ENCODE measurements around the gene BBS1.
"Not testable (repeated sequence)": the region's sequence is repeated elsewhere in the genome, so short reads cannot be mapped to it uniquely, and the experiment has no call there.

Gene BBS1

DNA sequence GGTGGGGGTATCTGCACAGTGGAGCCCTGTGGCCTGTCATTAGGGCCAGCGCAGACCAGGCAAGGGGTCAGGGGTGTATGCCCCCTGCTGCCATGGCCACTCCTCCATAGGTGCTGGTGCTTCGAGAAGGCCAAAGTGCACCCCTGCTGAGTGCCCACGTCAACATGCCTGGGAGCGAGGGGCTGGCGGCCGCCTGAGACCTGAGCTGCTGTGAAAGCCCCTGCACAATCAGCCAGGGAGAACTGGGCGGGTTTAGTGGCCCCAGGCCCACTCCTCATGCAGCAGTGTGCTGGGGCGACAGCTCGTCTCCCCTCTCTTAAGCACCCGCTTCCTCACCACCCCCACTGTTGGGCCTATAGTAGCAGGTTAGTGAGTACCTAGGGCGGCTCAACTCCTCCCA lies 21.4 kb downstream of the BBS1 start:
- no peak for DNase-seq (ENCODE audit: low read depth in 2 of 2)
- no peak overlapping the region for H3K4me3 ChIP-seq (replicated peaks in 1 of 2; ENCODE audit: low read depth in 2 of 2, low read length in 2 of 2)
- TF ChIP-seq, protein P1, sequence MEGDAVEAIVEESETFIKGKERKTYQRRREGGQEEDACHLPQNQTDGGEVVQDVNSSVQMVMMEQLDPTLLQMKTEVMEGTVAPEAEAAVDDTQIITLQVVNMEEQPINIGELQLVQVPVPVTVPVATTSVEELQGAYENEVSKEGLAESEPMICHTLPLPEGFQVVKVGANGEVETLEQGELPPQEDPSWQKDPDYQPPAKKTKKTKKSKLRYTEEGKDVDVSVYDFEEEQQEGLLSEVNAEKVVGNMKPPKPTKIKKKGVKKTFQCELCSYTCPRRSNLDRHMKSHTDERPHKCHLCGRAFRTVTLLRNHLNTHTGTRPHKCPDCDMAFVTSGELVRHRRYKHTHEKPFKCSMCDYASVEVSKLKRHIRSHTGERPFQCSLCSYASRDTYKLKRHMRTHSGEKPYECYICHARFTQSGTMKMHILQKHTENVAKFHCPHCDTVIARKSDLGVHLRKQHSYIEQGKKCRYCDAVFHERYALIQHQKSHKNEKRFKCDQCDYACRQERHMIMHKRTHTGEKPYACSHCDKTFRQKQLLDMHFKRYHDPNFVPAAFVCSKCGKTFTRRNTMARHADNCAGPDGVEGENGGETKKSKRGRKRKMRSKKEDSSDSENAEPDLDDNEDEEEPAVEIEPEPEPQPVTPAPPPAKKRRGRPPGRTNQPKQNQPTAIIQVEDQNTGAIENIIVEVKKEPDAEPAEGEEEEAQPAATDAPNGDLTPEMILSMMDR (IDR thresholded peaks at IDR 0.05; ENCODE audit: low read depth, low read length), result no peak

DNA sequence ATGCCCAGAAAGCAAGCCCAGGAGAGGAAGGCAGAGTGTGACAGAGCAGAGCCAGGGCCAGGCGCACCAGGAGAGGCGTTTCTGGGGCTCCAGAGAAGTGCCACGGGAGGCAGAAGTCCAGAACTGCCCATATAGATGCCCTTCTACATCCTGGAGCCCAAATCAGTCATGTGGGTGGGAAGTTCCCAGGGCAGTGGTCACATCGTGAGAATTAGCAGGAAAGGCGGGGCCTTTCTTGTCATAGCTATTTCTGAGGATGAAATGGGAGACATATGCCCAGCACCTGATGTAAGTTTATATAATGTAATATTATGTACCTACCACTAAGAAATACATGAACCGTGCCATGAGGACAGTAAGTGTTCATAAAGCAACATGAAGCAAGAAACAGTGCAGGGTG lies 22.3 kb downstream of the BBS1 start:
- DNase-seq (ENCODE audit: low read depth in 2 of 2), result no peak
- TF ChIP-seq, protein P1 (IDR thresholded peaks at IDR 0.05; ENCODE audit: low read depth, low read length), result no peak
- no peak overlapping the region for H3K4me3 ChIP-seq (replicated peaks in 1 of 2; ENCODE audit: low read depth in 2 of 2, low read length in 2 of 2)

DNA sequence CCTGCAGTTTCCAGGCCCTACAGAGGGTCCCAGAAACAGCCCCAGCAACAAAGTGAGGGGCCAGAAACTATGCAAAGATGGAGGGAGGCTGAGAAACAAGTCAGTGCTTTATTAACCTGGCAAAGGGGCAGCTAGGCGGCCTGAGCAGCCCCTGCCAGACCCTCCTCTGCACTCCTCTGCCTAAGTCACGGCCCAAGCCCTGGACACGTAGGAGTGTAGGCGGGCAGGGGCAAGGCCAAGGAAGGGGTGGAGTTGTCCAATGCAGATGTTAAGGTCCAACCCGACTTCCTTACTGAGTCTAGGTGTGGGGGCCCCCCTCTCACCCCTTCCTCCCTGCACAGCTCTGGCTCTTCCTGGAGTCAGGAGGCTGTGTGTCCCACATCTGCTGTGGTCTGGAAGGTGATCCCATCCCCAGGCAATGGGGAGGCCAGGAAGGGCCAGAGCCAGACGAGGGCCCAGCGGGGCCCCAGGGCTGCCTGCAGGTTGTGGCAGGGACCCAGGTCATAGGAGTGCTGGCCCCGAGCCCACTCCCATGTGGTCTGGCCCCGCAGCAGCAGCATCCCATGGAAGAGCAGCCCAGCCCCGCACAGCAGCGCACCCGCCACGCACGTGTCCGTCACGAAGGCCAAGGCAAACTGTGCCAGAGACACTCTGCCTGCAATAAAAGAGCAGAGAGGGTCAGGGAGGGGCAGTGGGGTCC lies 28.9 kb downstream of the BBS1 start:
- H3K4me3 ChIP-seq (replicated peaks in 1 of 2; ENCODE audit: low read depth in 2 of 2, low read length in 2 of 2), result no peak overlapping the region
- TF ChIP-seq, protein P1 (IDR thresholded peaks at IDR 0.05; ENCODE audit: low read depth, low read length), result no peak
- no peak for DNase-seq (ENCODE audit: low read depth in 2 of 2)

GRCh38 chr11:66539870-66540213 lies 29.4 kb downstream of the BBS1 start:
- H3K4me3 ChIP-seq (replicated peaks in 1 of 2; ENCODE audit: low read depth in 2 of 2, low read length in 2 of 2), result no peak overlapping the region
- DNase-seq (ENCODE audit: low read depth in 2 of 2), result no peak
- TF ChIP-seq, protein P1 (IDR thresholded peaks at IDR 0.05; ENCODE audit: low read depth, low read length), result no peak

- DNase-seq (ENCODE audit: low read depth in 2 of 2); H3K4me3 ChIP-seq (replicated peaks in 1 of 2; ENCODE audit: low read depth in 2 of 2, low read length in 2 of 2): not testable (repeated sequence)
Measured at GRCh38 chr11:66540598-66540997, 30.2 kb downstream of the BBS1 start.

DNA sequence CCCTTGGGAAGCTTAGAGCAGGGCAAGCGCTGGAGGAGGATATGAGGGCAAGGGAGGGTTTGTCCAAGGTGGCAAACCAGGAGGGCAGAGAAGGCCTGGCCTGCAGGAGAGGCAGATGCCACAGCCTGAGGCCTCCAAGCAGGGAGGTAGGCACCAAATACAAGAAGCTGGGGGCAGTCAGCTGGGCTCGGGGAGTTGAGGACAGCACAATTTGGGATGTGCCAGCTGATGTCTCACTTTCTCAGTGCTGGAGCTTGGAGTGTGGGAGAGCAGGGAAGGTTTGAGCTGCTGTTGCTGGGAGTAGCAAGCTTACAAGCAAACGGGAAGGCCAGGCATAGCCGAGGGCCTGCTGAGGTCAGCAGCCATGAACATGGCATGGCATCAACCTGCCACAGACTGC lies 31.5 kb downstream of the BBS1 start:
- H3K4me3 ChIP-seq (replicated peaks in 1 of 2; ENCODE audit: low read depth in 2 of 2, low read length in 2 of 2), result no peak overlapping the region
- DNase-seq (ENCODE audit: low read depth in 2 of 2), result no peak
- TF ChIP-seq, protein P1 (IDR thresholded peaks at IDR 0.05; ENCODE audit: low read depth, low read length), result no peak

GRCh38 chr11:66542362-66542761 lies 31.9 kb downstream of the BBS1 start:
- TF ChIP-seq, protein P1 (IDR thresholded peaks at IDR 0.05; ENCODE audit: low read depth, low read length), result no peak
- DNase-seq (ENCODE audit: low read depth in 2 of 2), result peak; percentile 19 to 37
- no peak overlapping the region for H3K4me3 ChIP-seq (replicated peaks in 1 of 2; ENCODE audit: low read depth in 2 of 2, low read length in 2 of 2)

Measured in cardiac fibroblast (primary cell).